ENCODE results near the gene ST6GAL2. TPM values are rescaled to one million over a fixed set of nuclear protein-coding genes. Genes with fewer than 3 reads are reported as not detected.
A peak's percentile ranks its signal among the peaks of the same experiment; 100 is the strongest.

Gene ST6GAL2
- total RNA-seq, 1 donor from 2014 or later: 132 TPM

- H3K4me1 Mint-ChIP-seq (ENCODE audit: unreplicated experiment): peaks cover 64% of the 10 kb centered on the region
- H3K27me3 Mint-ChIP-seq (ENCODE audit: unreplicated experiment): no peaks in the 10 kb centered on the region
- DNase-seq (ENCODE audit: extremely low spot score, unreplicated experiment): no peak
- H3K4me3 Mint-ChIP-seq (ENCODE audit: unreplicated experiment): no peak overlapping the region
- TF ChIP-seq, protein P1, sequence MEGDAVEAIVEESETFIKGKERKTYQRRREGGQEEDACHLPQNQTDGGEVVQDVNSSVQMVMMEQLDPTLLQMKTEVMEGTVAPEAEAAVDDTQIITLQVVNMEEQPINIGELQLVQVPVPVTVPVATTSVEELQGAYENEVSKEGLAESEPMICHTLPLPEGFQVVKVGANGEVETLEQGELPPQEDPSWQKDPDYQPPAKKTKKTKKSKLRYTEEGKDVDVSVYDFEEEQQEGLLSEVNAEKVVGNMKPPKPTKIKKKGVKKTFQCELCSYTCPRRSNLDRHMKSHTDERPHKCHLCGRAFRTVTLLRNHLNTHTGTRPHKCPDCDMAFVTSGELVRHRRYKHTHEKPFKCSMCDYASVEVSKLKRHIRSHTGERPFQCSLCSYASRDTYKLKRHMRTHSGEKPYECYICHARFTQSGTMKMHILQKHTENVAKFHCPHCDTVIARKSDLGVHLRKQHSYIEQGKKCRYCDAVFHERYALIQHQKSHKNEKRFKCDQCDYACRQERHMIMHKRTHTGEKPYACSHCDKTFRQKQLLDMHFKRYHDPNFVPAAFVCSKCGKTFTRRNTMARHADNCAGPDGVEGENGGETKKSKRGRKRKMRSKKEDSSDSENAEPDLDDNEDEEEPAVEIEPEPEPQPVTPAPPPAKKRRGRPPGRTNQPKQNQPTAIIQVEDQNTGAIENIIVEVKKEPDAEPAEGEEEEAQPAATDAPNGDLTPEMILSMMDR (IDR thresholded peaks at IDR 0.05): no peak
- peaks cover 10% of the 10 kb centered on the region for H3K36me3 Mint-ChIP-seq (ENCODE audit: unreplicated experiment)
- H3K27ac Mint-ChIP-seq (ENCODE audit: unreplicated experiment): peak overlapping the region; percentile 8
- peaks cover 10% of the 10 kb centered on the region for H3K9me3 Mint-ChIP-seq (ENCODE audit: unreplicated experiment)
Observed at GRCh38 chr2:106864051-106864450, 21.9 kb downstream of the ST6GAL2 start.

- Mint-ChIP-seq H3K9me3 (ENCODE audit: unreplicated experiment) (peaks cover 14% of the 10 kb centered on the region), H3K4me3 (ENCODE audit: unreplicated experiment) (no peak overlapping the region), H3K36me3 (ENCODE audit: unreplicated experiment) (peaks cover 11% of the 10 kb centered on the region), H3K4me1 (ENCODE audit: unreplicated experiment) (peaks cover 58% of the 10 kb centered on the region), H3K27me3 (ENCODE audit: unreplicated experiment) (no peaks in the 10 kb centered on the region), H3K27ac (ENCODE audit: unreplicated experiment) (no peak overlapping the region)
- no peak for DNase-seq (ENCODE audit: extremely low spot score, unreplicated experiment)
- TF ChIP-seq, protein P1 (IDR thresholded peaks at IDR 0.05): peak; percentile 44
Observed at GRCh38 chr2:106863387-106863786, 22.6 kb downstream of the ST6GAL2 start.

DNA sequence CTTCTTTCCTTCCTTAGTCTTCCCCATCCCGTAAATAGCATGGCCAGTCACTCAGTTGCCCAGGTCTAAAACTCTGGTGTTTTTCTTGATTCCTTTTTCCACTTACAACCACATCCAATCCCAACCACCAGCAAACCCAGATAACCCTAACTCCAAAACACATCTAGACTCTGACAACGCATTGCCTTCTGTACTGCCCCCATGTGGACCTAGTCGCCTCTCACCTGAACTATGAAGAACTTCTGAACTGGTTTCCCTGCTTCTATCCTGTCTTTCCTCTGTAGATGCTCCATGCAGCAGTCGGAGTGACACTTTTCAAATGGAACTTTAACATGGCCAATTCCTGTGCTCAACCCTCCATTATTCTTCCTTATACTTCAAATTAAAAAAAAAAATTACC lies 26.5 kb downstream of the ST6GAL2 start:
- no peak overlapping the region for H3K27ac Mint-ChIP-seq (ENCODE audit: unreplicated experiment)
- DNase-seq (ENCODE audit: extremely low spot score, unreplicated experiment): peak; percentile 5
- no peaks in the 10 kb centered on the region for H3K27me3 Mint-ChIP-seq (ENCODE audit: unreplicated experiment)
- H3K4me1 Mint-ChIP-seq (ENCODE audit: unreplicated experiment): peaks cover 35% of the 10 kb centered on the region
- TF ChIP-seq, protein P1 (IDR thresholded peaks at IDR 0.05): no peak
- H3K36me3 Mint-ChIP-seq (ENCODE audit: unreplicated experiment): peaks cover 13% of the 10 kb centered on the region
- H3K9me3 Mint-ChIP-seq (ENCODE audit: unreplicated experiment): peaks cover 16% of the 10 kb centered on the region
- no peak overlapping the region for H3K4me3 Mint-ChIP-seq (ENCODE audit: unreplicated experiment)

GRCh38 chr2:106858810-106859209 lies 27.2 kb downstream of the ST6GAL2 start:
- peaks cover 32% of the 10 kb centered on the region for H3K4me1 Mint-ChIP-seq (ENCODE audit: unreplicated experiment)
- peaks cover 16% of the 10 kb centered on the region for H3K9me3 Mint-ChIP-seq (ENCODE audit: unreplicated experiment)
- no peak overlapping the region for H3K4me3 Mint-ChIP-seq (ENCODE audit: unreplicated experiment)
- TF ChIP-seq, protein P1 (IDR thresholded peaks at IDR 0.05): no peak
- H3K36me3 Mint-ChIP-seq (ENCODE audit: unreplicated experiment): peaks cover 13% of the 10 kb centered on the region
- no peak for DNase-seq (ENCODE audit: extremely low spot score, unreplicated experiment)
- H3K27me3 Mint-ChIP-seq (ENCODE audit: unreplicated experiment): no peaks in the 10 kb centered on the region
- H3K27ac Mint-ChIP-seq (ENCODE audit: unreplicated experiment): no peak overlapping the region

DNA sequence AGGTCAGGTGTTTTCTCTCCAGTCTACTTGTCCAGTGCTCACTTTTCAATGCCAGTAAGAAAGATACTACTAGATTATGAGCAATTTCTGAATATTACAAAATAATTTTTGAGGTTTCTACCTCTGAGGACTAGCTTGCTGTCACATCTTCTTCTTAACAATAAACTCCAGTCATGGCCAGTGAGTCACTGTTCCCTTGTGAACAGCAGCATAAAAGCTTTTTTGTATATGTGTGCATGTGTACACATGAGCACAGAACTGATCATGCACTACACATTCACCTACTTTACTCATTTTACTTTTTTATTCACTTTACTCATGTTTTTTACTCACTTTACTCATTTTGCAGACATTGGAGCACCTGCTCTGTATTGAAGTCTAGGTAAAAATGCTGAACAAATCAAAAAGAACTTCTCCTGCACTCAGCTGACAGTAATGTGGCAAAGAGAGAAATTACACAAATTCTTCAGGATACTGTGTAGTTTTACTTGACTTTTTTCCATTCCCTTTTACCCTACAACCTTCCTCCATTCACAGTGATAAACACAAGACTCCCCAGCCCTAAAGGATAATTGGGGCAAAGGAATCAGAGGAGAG lies 28.0 kb downstream of the ST6GAL2 start:
- H3K27ac Mint-ChIP-seq (ENCODE audit: unreplicated experiment): no peak overlapping the region
- H3K9me3 Mint-ChIP-seq (ENCODE audit: unreplicated experiment): peaks cover 16% of the 10 kb centered on the region
- no peak for DNase-seq (ENCODE audit: extremely low spot score, unreplicated experiment)
- TF ChIP-seq, protein P1 (IDR thresholded peaks at IDR 0.05): no peak
- H3K4me3 Mint-ChIP-seq (ENCODE audit: unreplicated experiment): no peak overlapping the region
- H3K36me3 Mint-ChIP-seq (ENCODE audit: unreplicated experiment): peaks cover 13% of the 10 kb centered on the region
- no peaks in the 10 kb centered on the region for H3K27me3 Mint-ChIP-seq (ENCODE audit: unreplicated experiment)
- H3K4me1 Mint-ChIP-seq (ENCODE audit: unreplicated experiment): peaks cover 38% of the 10 kb centered on the region

All from osteocyte (in vitro differentiated cells).